Transverse colon (tissue), 3 donors: ENCODE results near the gene HLA-B.

Experiments used
- CTCF ChIP-seq, 5 experiments: fragments of 200-600 bp in 3 of 5; fragments of 450-650 bp in 2 of 5; sonication (generic) in 3 of 5; IDR thresholded peaks; 1 replicate in 2 of 5; 2 replicates in 3 of 5; pipeline ENCODE4 v1.5.1; 2016 to 2017; ENCODE audit warnings: antibody characterized with exemption in 5 of 5, inconsistent platforms in 3 of 5, mild to moderate bottlenecking in 2 of 5, moderate library complexity in 1 of 5
- EP300 ChIP-seq: sonication (generic); formaldehyde crosslinking; IDR thresholded peaks from one replicate; pipeline ENCODE4 v1.6.1; 2017; ENCODE audit warnings: antibody characterized with exemption, low read depth
- POLR2A ChIP-seq: fragments of 450-650 bp; IDR thresholded peaks from one replicate; pipeline ENCODE4 v1.6.1; 2016; ENCODE audit warnings: antibody characterized with exemption, mild to moderate bottlenecking, moderate library complexity

DNA sequence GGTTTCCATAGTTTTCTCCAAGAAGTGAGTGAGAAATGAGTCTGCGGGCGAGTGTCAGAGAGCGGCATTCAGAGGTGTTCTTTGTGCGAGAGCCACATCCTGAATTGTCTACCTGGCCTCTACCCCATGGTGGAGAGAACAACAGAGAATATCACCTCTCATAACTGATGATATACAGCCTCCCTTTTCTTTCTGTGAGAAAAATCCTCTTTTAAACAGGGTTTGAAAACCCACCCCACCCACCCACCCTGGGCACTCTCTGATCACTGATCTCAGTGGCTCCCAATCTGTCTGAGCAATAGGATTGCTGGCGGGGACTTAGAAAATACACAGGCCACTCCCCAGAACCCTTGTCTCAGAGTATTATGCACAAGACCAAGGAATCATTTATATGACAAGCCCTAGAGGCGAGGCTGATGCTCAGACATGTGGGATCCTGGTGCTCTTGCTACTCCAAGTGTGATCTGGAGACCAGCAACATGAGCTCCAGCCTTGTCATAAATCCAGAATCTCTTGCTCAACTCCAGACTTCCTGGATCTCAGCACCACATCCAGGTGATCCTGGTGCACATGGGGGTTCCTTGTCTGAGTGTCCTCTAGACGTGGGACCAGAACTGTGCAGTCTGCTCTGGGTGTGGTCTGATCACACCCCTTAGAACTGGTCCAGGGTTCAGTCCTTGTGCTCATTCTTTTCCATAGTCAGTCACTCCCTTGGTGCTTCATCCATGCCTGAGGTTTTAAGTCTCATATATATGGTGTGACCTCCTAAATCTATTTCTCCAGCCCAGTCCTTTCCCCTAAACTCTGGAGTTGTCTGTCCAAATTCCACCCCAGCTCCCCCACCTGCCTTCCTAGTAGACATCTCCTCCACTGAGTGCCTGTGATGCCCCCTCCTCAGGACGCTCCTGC is 5.3 kb downstream of the HLA-B start:
- TF ChIP-seq CTCF (IDR thresholded peaks at IDR 0.05) (no peak), POLR2A (no peak), EP300 (no peak)
